T-helper 2 cell treated with Interferon-gamma antibody and Interleukin-4, amounts not matched to agents 5 μg/mL and 100 μg/mL, for 36 hours (primary cell): ENCODE measurements around the gene SCGB1C1.
"Not testable (repeated sequence)": the region's sequence is repeated elsewhere in the genome, so short reads cannot be mapped to it uniquely, and the experiment has no call there.

Experiments used
- DNase-seq: peaks from one replicate; pipeline ENCODE4 v3.0.0; 2021; ENCODE audit warnings: low spot score
- H3K27ac Mint-ChIP-seq: one replicate; pipeline ENCODE4 v1.8.0; 2021; ENCODE audit warnings: mild to moderate bottlenecking, mixed read lengths
- H3K27me3 Mint-ChIP-seq: one replicate; pipeline ENCODE4 v1.8.0; 2021; ENCODE audit warnings: low read depth, mixed read lengths
- H3K36me3 Mint-ChIP-seq: one replicate; pipeline ENCODE4 v1.8.0; 2021; ENCODE audit warnings: low read depth, mixed read lengths
- H3K4me1 Mint-ChIP-seq: one replicate; pipeline ENCODE4 v1.8.0; 2021; ENCODE audit warnings: low read depth, mixed read lengths
- H3K4me3 Mint-ChIP-seq: one replicate; pipeline ENCODE4 v1.8.0; 2022; ENCODE audit warnings: mild to moderate bottlenecking, moderate library complexity, mixed read lengths
- H3K9me3 Mint-ChIP-seq: one replicate; pipeline ENCODE4 v1.8.0; 2021; ENCODE audit warnings: mixed read lengths

The SCGB1C1 gene

DNA sequence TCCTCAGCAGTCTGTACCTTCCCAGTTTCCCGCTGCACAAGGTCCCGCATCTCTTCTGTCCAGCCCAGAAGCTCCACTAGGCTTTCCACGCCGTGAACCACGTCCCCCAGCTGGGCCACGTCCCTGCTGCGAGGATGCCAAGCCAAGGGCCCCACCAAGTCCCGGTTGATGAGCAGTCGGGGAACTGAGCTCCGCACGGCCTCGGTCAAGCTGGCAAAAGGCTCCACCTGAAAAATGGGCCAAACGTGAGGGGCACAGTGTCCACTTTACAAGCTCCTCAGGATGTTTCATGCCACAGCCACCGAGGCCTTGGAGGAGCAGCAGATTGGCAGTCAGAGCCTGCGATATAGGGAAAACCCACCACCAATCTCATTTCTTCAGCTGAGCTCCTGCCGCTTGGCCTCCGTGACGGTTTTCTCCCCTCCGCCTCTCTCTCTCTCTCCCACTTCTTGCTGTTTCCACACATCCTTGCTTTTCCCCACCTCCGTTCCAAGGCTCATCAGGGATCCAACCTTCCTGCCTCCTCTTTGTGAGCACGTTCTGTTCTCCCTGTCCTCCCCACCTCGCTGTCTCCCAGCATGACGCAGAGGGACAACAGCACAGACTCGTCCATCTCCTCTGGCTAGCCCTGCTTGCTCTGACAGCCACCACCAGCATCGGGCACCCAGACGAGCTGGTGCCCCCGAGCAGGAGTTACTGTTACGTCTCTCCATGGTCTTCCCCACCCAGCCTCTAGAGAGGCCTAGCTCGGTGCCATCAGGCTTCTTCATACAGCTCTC is 26.1 kb downstream of the SCGB1C1 start:
- Mint-ChIP-seq H3K4me1 (peaks cover 5% of the 10 kb centered on the region), H3K27me3 (no peaks in the 10 kb centered on the region), H3K27ac (peak overlapping the region; percentile 56), H3K4me3 (no peak overlapping the region), H3K36me3 (peaks cover 18% of the 10 kb centered on the region), H3K9me3 (no peaks in the 10 kb centered on the region)
- DNase-seq, result no peak

DNA sequence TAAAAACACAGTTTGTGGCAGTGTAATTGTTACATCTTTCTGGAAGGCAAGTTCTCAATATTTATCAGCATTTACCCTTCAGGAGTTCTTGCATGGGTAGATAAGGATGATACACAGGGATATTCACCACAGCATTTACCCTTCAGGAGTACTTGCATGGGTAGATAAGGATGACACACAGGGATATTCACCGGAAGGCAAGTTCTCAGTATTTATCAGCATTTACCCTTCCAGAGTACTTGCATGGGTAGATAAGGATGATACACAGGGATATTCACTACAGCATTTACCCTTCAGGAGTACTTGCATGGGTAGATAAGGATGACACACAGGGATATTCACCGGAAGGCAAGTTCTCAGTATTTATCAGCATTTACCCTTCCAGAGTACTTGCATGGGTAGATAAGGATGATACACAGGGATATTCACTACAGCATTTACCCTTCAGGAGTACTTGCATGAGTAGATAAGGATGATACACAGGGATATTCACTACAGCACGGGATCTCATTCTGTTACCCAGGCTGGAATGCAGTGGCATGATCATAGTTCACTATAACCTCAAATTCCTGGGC is 27.9 kb downstream of the SCGB1C1 start:
- H3K27ac Mint-ChIP-seq, H3K4me3 Mint-ChIP-seq, DNase-seq, H3K9me3 Mint-ChIP-seq, H3K27me3 Mint-ChIP-seq, H3K4me1 Mint-ChIP-seq: not testable (repeated sequence)
- H3K36me3 Mint-ChIP-seq, result peaks cover 11% of the 10 kb centered on the region

DNA sequence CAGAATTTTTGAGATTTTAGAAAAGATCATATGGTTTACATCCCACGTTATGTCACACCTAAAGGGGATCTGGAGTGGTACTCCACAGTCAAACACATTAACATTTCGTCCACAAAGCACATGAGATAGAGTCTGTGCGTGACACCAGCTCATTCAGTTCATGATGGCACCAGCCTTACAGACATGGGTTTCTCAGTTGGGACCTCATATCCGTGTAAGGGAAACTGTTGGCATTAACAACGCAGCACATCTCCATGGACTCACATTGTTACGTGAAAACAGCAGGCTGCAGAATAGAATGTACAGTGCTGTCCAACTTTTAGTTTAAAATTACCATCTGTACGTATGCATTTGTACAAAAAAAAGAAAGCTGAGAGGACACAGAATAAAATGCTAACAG is 28.7 kb downstream of the SCGB1C1 start:
- no peak for DNase-seq
- Mint-ChIP-seq H3K27ac (no peak overlapping the region), H3K36me3 (peaks cover 13% of the 10 kb centered on the region), H3K9me3 (no peaks in the 10 kb centered on the region), H3K4me3 (no peak overlapping the region), H3K4me1 (peaks cover 11% of the 10 kb centered on the region), H3K27me3 (no peaks in the 10 kb centered on the region)

GRCh38 chr11:221998-222789 is 29.3 kb downstream of the SCGB1C1 start:
- Mint-ChIP-seq H3K36me3 (peaks cover 13% of the 10 kb centered on the region), H3K27ac (no peak overlapping the region), H3K4me1 (peaks cover 11% of the 10 kb centered on the region), H3K4me3 (no peak overlapping the region), H3K9me3 (no peaks in the 10 kb centered on the region), H3K27me3 (no peaks in the 10 kb centered on the region)
- no peak for DNase-seq

- no peak overlapping the region for H3K4me3 Mint-ChIP-seq
- peaks cover 6% of the 10 kb centered on the region for H3K4me1 Mint-ChIP-seq
- no peak for DNase-seq
- H3K9me3 Mint-ChIP-seq, result no peaks in the 10 kb centered on the region
- H3K27me3 Mint-ChIP-seq, result no peaks in the 10 kb centered on the region
- H3K27ac Mint-ChIP-seq, result no peak overlapping the region
- peaks cover 9% of the 10 kb centered on the region for H3K36me3 Mint-ChIP-seq
These were observed 30.3 kb downstream of the SCGB1C1 start for GRCh38 chr11:223026-223789.

- peaks cover 12% of the 10 kb centered on the region for H3K36me3 Mint-ChIP-seq
- H3K27ac Mint-ChIP-seq, result no peak overlapping the region
- H3K9me3 Mint-ChIP-seq, result no peaks in the 10 kb centered on the region
- DNase-seq, result no peak
- no peak overlapping the region for H3K4me3 Mint-ChIP-seq
- no peaks in the 10 kb centered on the region for H3K27me3 Mint-ChIP-seq
- H3K4me1 Mint-ChIP-seq, result peaks cover 6% of the 10 kb centered on the region
These were observed 31.0 kb downstream of the SCGB1C1 start for GRCh38 chr11:223884-224283.

GRCh38 chr11:224424-224823 is 31.5 kb downstream of the SCGB1C1 start:
- Mint-ChIP-seq H3K36me3 (peaks cover 8% of the 10 kb centered on the region), H3K4me1 (peaks cover 6% of the 10 kb centered on the region), H3K4me3 (no peak overlapping the region), H3K27me3 (no peaks in the 10 kb centered on the region), H3K27ac (no peak overlapping the region), H3K9me3 (no peaks in the 10 kb centered on the region)
- DNase-seq, result no peak

GRCh38 chr11:225734-226453 is 33.0 kb downstream of the SCGB1C1 start:
- Mint-ChIP-seq H3K4me3 (no peak overlapping the region), H3K4me1 (peaks cover 6% of the 10 kb centered on the region)

DNA sequence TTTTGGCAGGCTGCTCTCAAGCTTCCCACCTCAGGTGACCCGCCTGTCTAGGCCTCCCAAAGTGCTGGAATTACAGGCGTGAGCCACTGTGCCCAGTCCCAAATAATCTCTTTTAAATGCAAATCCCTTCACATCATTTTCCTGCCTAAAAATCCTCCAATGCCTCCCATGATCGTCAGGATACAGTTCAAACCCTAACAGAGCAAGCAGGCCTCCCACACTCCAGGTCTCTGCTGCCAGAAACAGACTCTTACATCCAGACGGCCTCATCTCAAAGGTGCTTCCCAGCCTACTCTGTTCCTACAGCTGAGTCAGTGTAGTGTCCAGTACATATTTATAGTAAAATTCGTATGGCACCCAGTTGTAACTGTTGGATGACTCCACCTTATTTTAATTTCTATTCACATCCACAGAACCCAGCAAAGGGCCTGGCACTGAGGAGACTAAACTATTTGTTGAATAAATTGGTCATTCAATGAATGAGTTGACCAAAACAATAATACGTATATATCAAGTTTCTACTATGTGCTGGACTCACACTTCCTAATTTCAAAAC is 35.0 kb downstream of the SCGB1C1 start:
- H3K4me1 Mint-ChIP-seq, result peaks cover 6% of the 10 kb centered on the region
- H3K27ac Mint-ChIP-seq, result no peak overlapping the region
- H3K36me3 Mint-ChIP-seq, result peaks cover 8% of the 10 kb centered on the region
- DNase-seq, result no peak
- no peaks in the 10 kb centered on the region for H3K27me3 Mint-ChIP-seq
- no peak overlapping the region for H3K4me3 Mint-ChIP-seq
- no peaks in the 10 kb centered on the region for H3K9me3 Mint-ChIP-seq

More at GRCh38 chr11:225734-226453, 33.0 kb downstream of the SCGB1C1 start:
- H3K9me3 Mint-ChIP-seq, result no peaks in the 10 kb centered on the region
- peaks cover 8% of the 10 kb centered on the region for H3K36me3 Mint-ChIP-seq
- no peaks in the 10 kb centered on the region for H3K27me3 Mint-ChIP-seq
- DNase-seq, result no peak
- no peak overlapping the region for H3K27ac Mint-ChIP-seq

GRCh38 chr11:230431-230830 is 37.6 kb downstream of the SCGB1C1 start:
- H3K9me3 Mint-ChIP-seq, result no peaks in the 10 kb centered on the region
- H3K36me3 Mint-ChIP-seq, result peaks cover 5% of the 10 kb centered on the region
- DNase-seq, result no peak
- peaks cover 11% of the 10 kb centered on the region for H3K4me1 Mint-ChIP-seq
- H3K27me3 Mint-ChIP-seq, result no peaks in the 10 kb centered on the region
- H3K27ac Mint-ChIP-seq, result no peak overlapping the region
- no peak overlapping the region for H3K4me3 Mint-ChIP-seq

DNA sequence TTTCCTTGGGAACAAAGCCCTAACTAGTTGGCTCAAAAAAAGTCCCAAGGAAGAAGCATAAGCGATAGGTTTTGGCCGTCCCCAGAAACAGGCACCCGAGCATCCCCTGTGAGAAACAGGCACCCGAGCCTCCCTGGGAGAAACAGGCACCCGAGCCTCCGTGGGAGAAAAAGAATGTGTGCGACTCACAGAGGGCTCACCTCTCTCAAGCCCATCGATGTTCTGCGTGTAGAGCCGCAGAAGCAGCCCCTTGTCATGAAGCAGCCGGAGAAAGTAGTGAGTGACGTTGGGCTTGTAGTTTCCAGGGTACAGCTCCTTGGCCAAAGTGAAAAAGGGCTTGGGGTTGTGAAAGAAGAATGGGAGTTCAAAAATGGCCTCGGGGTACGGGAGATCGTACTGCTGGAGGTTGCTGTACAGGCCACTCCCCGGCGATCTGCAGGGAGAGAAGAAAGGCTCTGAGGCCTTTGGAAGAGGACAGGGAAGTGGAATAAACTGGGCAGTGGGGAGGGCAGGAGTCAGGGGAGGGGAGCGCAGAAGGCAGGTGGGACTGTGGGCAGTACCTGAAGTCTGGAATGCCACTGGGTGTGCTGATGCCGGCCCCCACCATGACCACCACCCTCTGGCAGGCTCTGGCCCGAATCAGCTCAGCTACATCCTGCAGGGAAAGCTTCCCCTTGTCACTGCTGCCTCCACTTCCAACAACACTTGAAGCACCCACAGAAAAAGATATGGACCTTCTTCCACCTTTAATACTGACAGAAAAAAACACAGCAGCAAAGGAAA is 40.1 kb downstream of the SCGB1C1 start:
- no peaks in the 10 kb centered on the region for H3K9me3 Mint-ChIP-seq
- peaks cover 13% of the 10 kb centered on the region for H3K4me1 Mint-ChIP-seq
- H3K27me3 Mint-ChIP-seq, result no peaks in the 10 kb centered on the region
- peaks cover 3% of the 10 kb centered on the region for H3K36me3 Mint-ChIP-seq
- DNase-seq, result no peak
- no peak overlapping the region for H3K4me3 Mint-ChIP-seq
- H3K27ac Mint-ChIP-seq, result no peak overlapping the region

GRCh38 chr11:235180-235579 is 42.3 kb downstream of the SCGB1C1 start:
- Mint-ChIP-seq H3K4me3 (peak overlapping the region; percentile 90), H3K36me3 (peaks cover 6% of the 10 kb centered on the region), H3K27ac (peak overlapping the region; percentile 85), H3K4me1 (peaks cover 28% of the 10 kb centered on the region), H3K9me3 (no peaks in the 10 kb centered on the region), H3K27me3 (no peaks in the 10 kb centered on the region)
- DNase-seq, result no peak
